ENCODE results near the gene F2RL2. TPM values are rescaled to one million over a fixed set of nuclear protein-coding genes. Genes with fewer than 3 reads are reported as not detected.

The F2RL2 gene
- total RNA-seq, 1 donor from 2014 or later: 4.3 TPM

GRCh38 chr5:76579166-76579937 lies 43.9 kb downstream of the F2RL2 start:
- no peak overlapping the region for H3K27ac ChIP-seq
- H3K79me2 ChIP-seq (ENCODE audit: low read depth): no peaks in the 10 kb centered on the region
- no peak overlapping the region for H3K27ac Mint-ChIP-seq
- TF ChIP-seq EZH2 (IDR thresholded peaks at IDR 0.05): no peak
- TF ChIP-seq CTCF (IDR thresholded peaks at IDR 0.05): no peak
- no peak for TF ChIP-seq EZH2phosphoT487 (IDR thresholded peaks at IDR 0.05)
- H3F3A ChIP-seq (ENCODE audit: low read depth): no peaks in the 10 kb centered on the region
- no peaks in the 10 kb centered on the region for H3K36me3 Mint-ChIP-seq
- no peak overlapping the region for H3K4me3 Mint-ChIP-seq
- no peaks in the 10 kb centered on the region for H4K20me1 ChIP-seq (ENCODE audit: low read depth)
- no peaks in the 10 kb centered on the region for H3K9me3 Mint-ChIP-seq
- no peaks in the 10 kb centered on the region for H3K4me1 Mint-ChIP-seq
- H3K9ac ChIP-seq: no peak overlapping the region
- H3K4me2 ChIP-seq: no peak overlapping the region
- H3K27me3 ChIP-seq: no peaks in the 10 kb centered on the region
- no peak for DNase-seq (ENCODE audit: low spot score)
- H3K9me3 ChIP-seq (ENCODE audit: low read depth): no peaks in the 10 kb centered on the region
- H3K27me3 Mint-ChIP-seq (ENCODE audit: insufficient read depth, low read depth): no peaks in the 10 kb centered on the region
- no peaks in the 10 kb centered on the region for H3K4me1 ChIP-seq
- H2AFZ ChIP-seq (replicated peaks): no peak overlapping the region
- H3K36me3 ChIP-seq: no peaks in the 10 kb centered on the region
- no peak overlapping the region for H3K4me3 ChIP-seq

GRCh38 chr5:76576996-76577395 lies 46.2 kb downstream of the F2RL2 start:
- H3K79me2 ChIP-seq (ENCODE audit: low read depth): no peaks in the 10 kb centered on the region
- no peaks in the 10 kb centered on the region for H3K36me3 Mint-ChIP-seq
- H3K9me3 ChIP-seq (ENCODE audit: low read depth): no peaks in the 10 kb centered on the region
- no peaks in the 10 kb centered on the region for H3K9me3 Mint-ChIP-seq
- no peaks in the 10 kb centered on the region for H4K20me1 ChIP-seq (ENCODE audit: low read depth)
- no peak overlapping the region for H3K4me3 Mint-ChIP-seq
- no peak overlapping the region for H3K27ac ChIP-seq
- no peaks in the 10 kb centered on the region for H3K27me3 Mint-ChIP-seq (ENCODE audit: insufficient read depth, low read depth)
- no peak overlapping the region for H3K9ac ChIP-seq
- H3K27ac Mint-ChIP-seq: no peak overlapping the region
- no peak overlapping the region for H3K4me2 ChIP-seq
- no peaks in the 10 kb centered on the region for H3K36me3 ChIP-seq
- DNase-seq (ENCODE audit: low spot score): no peak
- no peak overlapping the region for H3K4me3 ChIP-seq
- no peaks in the 10 kb centered on the region for H3K4me1 ChIP-seq
- no peaks in the 10 kb centered on the region for H3K27me3 ChIP-seq
- no peaks in the 10 kb centered on the region for H3K4me1 Mint-ChIP-seq
- TF ChIP-seq CTCF (IDR thresholded peaks at IDR 0.05) (no peak), EZH2 (IDR thresholded peaks at IDR 0.05) (no peak), EZH2phosphoT487 (IDR thresholded peaks at IDR 0.05) (no peak)
- H2AFZ ChIP-seq (replicated peaks): no peak overlapping the region
- H3F3A ChIP-seq (ENCODE audit: low read depth): no peaks in the 10 kb centered on the region

- DNase-seq (ENCODE audit: low spot score): no peak
- H3K4me2 ChIP-seq: no peak overlapping the region
- H3K4me3 Mint-ChIP-seq: no peak overlapping the region
- H3K27me3 ChIP-seq: no peaks in the 10 kb centered on the region
- TF ChIP-seq EZH2 (IDR thresholded peaks at IDR 0.05): no peak
- no peak for TF ChIP-seq EZH2phosphoT487 (IDR thresholded peaks at IDR 0.05)
- H3K27ac ChIP-seq: no peak overlapping the region
- H3K79me2 ChIP-seq (ENCODE audit: low read depth): no peaks in the 10 kb centered on the region
- no peaks in the 10 kb centered on the region for H3K36me3 Mint-ChIP-seq
- no peak overlapping the region for H3K27ac Mint-ChIP-seq
- no peak overlapping the region for H2AFZ ChIP-seq (replicated peaks)
- no peaks in the 10 kb centered on the region for H3K36me3 ChIP-seq
- no peaks in the 10 kb centered on the region for H3K9me3 Mint-ChIP-seq
- no peaks in the 10 kb centered on the region for H3K4me1 ChIP-seq
- no peaks in the 10 kb centered on the region for H4K20me1 ChIP-seq (ENCODE audit: low read depth)
- H3K9me3 ChIP-seq (ENCODE audit: low read depth): no peaks in the 10 kb centered on the region
- H3K4me3 ChIP-seq: no peak overlapping the region
- no peaks in the 10 kb centered on the region for H3F3A ChIP-seq (ENCODE audit: low read depth)
- no peaks in the 10 kb centered on the region for H3K27me3 Mint-ChIP-seq (ENCODE audit: insufficient read depth, low read depth)
- no peaks in the 10 kb centered on the region for H3K4me1 Mint-ChIP-seq
- no peak overlapping the region for H3K9ac ChIP-seq
Observed at GRCh38 chr5:76576450-76576849, 46.8 kb downstream of the F2RL2 start.

GRCh38 chr5:76571559-76571958 lies 51.6 kb downstream of the F2RL2 start:
- H3K4me1 Mint-ChIP-seq: no peaks in the 10 kb centered on the region
- no peaks in the 10 kb centered on the region for H3K36me3 ChIP-seq
- no peak overlapping the region for H3K9ac ChIP-seq
- TF ChIP-seq EZH2phosphoT487 (IDR thresholded peaks at IDR 0.05): no peak
- TF ChIP-seq CTCF (IDR thresholded peaks at IDR 0.05): no peak
- H3K9me3 ChIP-seq (ENCODE audit: low read depth): no peaks in the 10 kb centered on the region
- DNase-seq (ENCODE audit: low spot score): no peak
- no peak overlapping the region for H3K4me3 ChIP-seq
- H2AFZ ChIP-seq (replicated peaks): no peak overlapping the region
- H3K4me1 ChIP-seq: no peaks in the 10 kb centered on the region
- no peaks in the 10 kb centered on the region for H3K9me3 Mint-ChIP-seq
- H3K27ac ChIP-seq: no peak overlapping the region
- H3K79me2 ChIP-seq (ENCODE audit: low read depth): no peaks in the 10 kb centered on the region
- no peaks in the 10 kb centered on the region for H4K20me1 ChIP-seq (ENCODE audit: low read depth)
- no peaks in the 10 kb centered on the region for H3K36me3 Mint-ChIP-seq
- H3K4me2 ChIP-seq: no peak overlapping the region
- no peak overlapping the region for H3K27ac Mint-ChIP-seq
- no peaks in the 10 kb centered on the region for H3F3A ChIP-seq (ENCODE audit: low read depth)
- H3K27me3 ChIP-seq: no peaks in the 10 kb centered on the region
- H3K27me3 Mint-ChIP-seq (ENCODE audit: insufficient read depth, low read depth): no peaks in the 10 kb centered on the region
- H3K4me3 Mint-ChIP-seq: no peak overlapping the region

All from neural progenitor cell (in vitro differentiated cells).